Stimulated activated CD4-positive, alpha-beta T cell treated with anti-CD3 and anti-CD28 coated beads, Interleukin-2, amount 100 ng/mL, for 4 hours (primary cell): Measurements from ENCODE around the gene RPS16.

ENCODE experiments used
- DNase-seq: peaks from one replicate; pipeline ENCODE4 v3.0.0-alpha.2; 2020; ENCODE audit warnings: low read depth

Gene RPS16

DNA sequence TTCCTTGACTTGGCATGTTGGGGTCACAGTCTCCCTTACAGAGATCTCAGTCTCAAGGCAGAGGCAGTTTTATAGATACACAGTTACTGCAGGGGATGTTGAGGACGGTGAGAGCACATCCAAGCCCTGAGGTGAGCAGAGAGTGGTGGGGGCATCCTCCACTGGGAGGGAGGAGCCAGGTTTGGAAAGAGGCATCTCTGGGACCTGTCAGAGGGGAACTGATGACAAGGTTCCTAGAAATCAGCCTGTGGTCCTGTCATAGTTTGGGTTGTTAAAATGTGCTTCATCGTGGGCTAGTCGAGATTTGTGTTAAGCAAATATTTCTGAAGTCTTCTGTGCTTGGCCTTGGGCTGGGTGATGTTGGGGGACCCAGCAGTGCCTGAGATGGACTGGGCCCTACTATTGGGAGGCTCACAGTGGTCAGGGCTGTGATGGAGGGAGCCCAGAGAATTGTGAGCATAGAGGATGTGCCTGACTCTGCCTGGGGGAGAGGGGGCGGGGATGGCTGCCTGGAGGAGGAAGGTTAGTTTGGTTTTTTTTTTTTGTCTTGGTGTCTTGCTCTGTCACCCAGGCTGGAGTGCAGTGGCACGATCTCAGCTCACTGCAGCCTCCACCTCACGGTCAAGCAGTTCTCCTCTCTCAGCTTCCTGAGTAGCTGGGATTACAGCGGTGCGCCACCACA lies 13.5 kb upstream of the RPS16 start:
- no peak for DNase-seq

DNA sequence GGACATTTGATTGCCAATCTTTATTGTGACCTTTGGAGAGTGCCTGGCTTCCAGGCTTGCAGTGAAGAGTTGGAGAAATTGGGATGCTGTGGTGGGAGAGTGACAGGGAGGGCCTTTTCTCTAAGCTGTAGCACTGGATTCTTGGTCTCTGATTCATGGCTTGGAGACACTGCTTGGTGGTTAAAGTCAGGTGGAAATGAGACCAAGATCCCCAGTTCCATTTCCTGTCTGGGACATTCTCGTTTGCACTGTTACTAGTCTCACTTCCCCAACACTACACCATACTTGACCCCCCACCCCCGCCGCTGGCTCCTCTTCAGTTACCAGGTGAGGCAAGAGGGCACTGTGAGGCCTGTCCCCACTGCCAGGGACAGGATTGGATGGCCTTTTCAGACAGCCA lies 12.5 kb upstream of the RPS16 start:
- no peak for DNase-seq

DNA sequence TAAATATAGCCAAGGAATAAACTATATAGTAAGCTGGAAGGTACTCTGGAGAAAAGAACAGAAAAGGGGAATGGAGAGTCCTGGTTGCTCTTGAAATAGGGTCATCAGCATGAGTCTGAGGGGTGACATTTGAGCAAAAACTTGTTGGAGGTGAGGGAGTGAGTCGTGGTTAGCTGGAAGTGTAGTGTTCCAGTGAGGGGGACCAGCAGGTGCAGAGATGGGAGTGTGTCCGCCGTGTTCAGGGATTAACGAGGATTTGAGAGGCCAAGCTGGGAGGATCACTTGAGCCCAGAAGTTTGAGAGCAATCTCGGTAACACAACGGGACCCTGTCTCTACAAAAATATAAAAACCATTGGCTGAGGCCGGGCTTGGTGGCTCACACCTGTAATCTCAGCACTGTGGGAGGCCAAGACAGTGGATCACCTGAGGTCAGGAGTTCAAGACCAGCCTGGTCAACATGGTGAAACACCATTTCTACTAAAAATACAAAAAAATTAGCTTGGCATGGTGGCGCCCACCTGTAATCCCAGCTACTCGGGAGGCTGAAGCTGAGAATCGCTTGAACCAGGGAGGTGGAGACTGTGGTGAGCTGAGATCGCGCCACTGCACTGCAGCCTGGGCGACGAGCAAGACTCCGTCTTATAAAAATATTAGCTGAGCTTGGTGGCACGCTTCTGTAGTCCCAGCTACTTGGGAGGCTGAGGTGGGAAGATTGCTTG lies 10.8 kb upstream of the RPS16 start:
- DNase-seq = no peak

DNA sequence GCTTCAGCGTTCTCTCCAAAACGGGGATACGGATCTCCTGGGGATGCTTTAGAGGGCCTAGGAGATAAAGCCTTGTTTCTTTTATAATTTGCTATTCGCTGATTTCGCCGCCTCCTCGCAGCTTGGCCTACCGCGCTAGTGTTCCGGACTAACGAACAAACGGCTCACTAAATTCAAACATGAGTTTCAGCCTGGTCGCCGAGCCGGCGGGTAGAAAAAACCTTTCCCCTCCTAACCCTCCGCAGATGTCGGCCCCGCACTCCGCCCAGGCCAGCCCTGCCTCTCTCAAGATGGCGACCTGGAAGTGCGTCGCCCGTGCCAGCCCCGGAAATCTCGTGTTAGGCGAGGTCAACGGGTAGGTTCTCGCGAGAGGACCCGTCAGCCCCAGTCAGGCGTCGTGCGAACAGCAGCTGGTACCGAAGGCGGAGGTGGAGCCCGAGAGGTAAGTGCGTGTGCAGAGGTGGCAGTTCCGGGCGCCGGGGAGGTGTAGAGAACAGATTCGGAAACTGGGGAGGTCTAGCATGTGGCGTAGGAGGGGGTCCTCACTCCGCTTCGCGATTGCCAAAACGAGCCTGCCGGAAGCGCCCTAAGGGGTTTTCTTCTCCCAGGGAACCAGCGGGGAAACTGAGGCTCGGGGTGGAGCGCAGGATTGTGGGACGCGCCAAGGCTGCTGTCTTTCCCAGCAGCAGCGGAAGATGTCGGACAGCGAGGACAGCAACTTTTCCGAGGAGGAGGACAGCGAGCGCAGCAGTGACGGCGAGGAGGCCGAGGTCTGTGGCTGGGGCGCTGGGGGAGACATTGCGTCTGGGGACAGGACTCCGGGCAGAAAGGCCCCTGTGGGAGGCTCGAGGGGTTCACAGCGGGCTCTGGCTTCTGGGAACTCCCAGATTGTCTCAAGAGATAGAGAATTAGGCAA lies 9.7 kb upstream of the RPS16 start, which contains the start of gene SUPT5H:
TSS of gene SUPT5H (plus strand) at position 387 of the 916 bp plus-strand sequence. CDS start at position 696, 309 bp downstream.
- DNase-seq = peak; percentile 97

DNA sequence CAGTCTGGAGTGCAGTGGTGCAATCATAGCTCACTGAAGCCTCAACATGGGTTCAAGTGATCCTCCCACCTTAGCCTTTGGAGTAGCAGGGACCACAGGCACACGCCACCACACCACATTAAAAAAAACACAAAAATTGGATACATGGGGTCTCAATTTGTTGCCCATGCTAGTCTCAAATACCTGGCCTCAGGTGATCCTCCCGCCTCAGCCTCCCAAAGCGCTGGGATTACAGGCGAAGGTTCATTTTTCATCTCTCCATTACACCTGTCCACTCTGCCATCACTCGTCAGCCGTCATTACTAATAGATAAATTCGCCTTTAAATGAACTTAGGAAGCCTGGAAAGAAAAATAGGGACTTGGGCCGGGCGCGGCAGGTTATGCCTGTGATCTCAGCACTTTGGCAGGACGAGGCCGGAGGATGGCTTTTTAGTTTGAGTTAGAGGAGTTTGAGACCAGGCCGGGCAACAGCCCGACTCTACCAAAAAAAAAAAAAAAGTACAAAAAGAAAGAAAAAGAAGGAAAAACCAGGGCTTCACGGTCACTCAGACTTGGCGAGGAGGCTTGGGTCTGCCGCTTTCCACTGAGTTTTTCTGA lies 8.9 kb upstream of the RPS16 start:
- DNase-seq = no peak

DNA sequence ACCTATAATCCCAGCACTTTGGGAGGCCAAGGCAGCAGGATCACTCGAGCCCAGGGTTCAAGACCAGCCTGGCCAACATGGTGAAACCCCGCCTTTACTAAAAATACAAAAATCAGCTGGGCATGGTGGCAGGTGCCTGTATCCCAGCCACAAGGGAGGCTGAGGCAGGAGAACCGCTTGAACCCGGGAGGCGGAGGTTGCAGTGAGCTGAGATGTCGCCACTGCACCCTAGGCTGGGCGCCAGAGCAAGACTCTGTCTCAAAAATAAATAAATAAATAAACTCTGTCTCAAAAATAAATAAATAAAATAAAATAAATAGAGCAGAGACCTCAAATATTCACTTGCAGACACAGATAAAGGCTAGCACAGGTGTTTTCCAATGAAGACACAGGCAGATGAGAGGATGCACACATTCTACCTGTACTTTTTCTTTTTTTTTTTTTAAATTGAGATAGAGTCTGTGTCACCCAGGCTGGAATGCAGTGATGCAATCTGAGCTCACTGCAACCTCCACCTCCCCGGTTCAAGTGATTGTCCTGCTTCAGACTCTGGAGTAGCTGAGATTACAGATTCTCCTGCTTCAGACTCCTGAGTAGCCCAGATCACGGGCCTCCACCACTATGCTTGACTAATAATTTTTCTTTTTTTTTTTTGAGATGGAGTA lies 2.7 kb upstream of the RPS16 start:
- DNase-seq = no peak

DNA sequence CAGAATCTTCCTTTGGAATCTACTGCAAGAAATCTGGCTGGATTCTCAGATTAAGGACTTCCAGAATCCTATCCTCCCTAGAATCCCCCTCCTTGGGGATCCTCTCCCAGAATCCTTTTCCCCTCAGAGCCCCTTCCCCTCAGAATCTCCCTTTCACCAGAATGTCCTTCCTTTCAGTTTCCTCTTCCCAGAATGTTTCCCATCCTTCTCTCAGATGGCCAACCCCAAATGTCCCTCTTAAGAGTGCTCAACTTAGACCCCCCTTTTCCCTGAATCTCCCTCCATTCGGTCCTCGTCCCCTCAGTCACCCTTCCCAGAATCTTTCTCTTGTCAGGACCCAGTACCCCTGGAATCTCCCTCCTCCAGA lies 584 bp upstream of the RPS16 start:
- DNase-seq = no peak

DNA sequence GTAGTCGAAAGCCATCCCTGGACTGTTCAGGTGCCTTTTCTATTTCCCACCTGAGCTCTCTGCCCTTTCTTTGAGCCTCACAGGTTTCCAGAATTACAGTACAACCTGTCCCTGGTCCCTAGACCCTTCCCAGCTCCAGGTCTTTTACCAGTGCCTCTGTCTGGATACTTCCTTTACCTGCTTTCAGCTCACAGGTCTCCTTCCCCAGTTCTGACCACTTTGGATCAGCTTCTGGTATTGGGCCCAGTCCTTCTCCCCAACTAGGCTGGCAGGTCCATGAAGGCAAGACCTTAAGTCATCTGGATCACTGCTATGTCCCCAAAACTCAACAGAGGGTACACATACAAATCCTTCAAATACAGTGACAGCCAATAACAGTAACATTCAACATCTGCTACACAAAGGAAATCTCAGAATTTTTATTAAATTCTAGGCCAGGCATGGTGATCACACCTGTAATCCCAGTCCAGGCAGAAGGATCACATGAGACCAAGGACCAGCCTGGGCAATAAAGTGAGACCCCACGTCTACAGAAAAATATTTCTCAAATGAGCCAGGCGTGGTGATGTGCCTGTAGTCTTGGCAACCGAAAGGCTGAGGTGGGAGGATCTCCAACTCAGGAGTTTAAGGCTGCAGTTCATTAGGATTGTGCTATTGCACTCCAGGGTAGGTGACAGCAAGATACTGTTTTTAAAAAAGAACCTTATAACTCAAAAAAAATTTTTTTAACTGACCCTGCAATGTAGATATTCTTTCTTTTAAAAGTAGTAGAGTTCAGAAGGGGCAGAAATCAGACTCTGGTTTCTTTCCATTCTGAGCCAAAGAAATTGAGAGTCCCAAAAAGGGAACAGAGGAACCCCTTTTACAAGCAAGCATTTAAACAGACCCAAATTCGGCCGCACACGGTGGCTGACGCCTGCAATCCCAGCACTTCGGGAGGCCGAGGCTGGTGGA lies 1.3 kb downstream of the RPS16 start:
- no peak for DNase-seq

DNA sequence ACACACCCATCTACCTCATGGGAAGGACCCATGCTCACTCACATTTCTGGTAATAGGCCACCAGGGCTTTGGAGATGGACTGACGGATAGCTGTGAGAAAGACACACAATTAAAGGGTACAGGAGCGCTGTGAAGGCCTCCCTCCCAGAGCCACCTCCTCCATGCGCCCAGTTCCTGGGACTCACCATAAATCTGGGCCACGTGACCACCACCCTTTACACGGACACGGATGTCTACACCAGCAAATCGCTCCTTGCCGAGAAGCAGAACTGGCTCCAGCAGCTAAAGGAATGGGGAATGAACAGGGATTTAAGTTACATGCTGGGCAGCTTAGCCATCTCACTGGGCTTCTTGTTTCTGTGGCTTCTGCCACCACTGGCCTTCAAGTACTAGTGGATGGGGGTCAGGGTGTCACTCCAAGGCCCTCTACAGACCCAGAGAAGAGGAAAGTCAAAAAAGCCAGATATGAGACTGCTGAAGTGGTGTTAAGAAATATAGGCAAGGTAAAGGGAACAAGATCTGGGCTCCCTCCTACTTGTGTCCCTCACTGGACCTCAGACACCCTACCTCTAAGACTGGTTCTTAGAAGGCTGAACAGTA lies 2.2 kb downstream of the RPS16 start:
- no peak for DNase-seq

DNA sequence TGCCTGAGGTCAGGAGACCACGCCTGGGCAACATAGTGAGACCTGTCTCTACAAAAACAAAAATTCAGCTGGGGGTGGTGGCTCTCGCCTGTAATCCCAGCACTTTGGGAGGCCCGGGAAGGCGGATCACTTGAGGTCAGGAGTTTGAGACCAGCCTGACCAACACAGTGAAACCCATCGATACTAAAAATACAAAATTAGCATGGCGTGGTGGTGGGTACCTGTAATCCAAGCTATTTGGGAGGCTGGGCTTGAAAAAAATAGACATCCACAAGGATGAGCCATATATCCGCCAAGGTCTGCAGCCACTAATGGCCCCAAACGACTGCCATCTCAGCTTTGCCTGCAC lies 3.1 kb downstream of the RPS16 start:
- DNase-seq = no peak

DNA sequence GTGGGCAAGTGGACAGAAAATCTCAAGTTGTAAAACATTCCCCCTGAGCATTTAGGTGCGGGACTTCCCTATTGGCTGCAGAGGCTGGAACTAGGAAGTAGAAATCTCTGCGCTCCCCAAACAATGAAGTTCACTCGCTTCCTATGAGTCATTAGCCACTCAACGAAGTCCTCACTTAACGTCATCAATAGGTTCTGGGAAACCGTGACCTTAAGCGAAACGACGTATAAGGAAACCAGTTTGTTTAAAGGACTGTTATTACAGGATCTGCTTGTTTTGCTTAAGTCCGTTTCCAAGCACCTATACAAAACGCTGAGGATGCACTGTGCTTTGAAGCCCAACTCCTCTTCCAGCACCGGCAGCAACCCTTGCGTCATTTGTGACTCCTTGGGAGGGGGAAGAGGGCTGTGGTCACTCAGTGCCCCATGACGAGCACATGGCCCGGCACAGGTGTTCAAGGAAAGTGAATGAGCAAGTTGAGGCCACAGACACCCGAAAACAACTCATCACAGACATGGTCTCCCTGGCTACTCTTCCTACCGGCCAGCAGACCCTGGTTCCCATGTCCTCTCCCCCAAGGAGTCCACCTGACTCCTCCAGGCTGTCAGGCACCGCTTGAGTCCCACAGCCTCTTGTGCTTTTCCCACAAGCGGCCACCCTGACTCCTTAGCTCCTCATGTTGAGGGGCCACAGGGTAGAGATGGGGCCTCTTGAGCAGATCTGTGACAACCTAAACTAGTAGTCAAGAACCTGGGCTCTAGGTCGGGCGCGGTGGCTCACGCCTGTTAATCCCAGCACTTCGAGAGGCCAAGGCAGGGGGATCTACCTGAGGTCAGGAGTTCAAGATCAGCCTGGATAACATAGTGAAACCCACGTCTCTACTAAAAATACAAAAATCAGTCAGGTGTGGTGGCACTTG lies 4.8 kb downstream of the RPS16 start:
- no peak for DNase-seq

DNA sequence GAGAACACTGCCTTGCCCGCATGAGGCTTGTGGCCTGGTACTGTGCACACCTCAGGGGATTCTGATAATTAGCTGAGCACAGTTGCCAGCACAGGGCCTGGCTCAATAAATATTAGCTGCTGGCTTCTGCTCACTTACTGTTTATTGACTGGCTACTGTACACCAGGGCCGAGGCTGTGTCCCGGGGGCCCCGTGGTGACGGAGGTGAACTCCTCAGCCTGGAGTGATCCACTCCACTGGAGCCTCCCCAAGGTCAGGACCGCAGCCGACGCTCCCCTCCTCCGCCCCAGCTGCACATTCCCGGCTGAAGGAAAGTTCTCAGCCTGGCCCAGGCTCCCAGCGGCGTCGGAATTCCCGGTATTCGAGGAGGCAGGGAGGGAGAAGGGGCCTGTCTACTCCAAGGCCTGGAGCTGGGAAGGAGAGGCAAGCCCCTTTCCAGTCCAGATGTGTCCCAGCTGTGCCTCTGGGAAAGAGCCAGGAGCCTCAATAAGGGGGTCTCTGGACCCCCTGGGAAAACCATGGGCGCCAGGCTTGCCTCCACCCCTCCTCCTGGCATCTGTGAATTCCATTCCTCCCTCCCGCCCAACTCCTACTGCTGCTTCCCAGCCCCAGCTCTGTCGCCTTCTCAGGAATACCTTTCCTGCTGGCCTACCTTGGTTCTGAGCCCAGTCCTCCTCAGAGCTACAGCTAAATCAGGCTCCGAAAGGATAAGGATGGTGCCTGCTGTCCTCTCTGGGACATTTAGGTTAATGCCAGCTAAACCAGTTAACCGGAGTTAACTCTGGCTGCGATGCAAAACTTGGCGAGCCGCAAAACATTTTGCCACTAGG lies 7.3 kb downstream of the RPS16 start:
- DNase-seq = no peak

DNA sequence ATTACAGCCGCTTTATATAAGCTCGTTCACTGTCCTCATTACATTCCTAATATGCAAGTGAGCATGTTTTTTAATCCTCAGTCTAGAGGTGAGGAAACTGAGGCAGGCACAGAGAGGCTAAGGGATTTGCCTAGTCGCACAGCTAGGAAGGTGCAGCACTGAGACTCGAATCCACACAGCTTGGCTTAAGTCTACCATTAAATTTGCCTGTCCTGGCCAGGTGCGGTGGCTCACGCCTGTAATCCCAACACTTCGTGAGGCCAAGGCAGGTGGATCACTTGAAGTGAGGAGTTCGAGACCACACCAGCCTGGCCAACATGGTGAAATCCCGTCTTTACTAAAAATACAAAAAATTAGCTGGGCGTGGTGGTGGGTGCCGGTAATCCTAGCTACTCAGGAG lies 8.0 kb downstream of the RPS16 start:
- no peak for DNase-seq

DNA sequence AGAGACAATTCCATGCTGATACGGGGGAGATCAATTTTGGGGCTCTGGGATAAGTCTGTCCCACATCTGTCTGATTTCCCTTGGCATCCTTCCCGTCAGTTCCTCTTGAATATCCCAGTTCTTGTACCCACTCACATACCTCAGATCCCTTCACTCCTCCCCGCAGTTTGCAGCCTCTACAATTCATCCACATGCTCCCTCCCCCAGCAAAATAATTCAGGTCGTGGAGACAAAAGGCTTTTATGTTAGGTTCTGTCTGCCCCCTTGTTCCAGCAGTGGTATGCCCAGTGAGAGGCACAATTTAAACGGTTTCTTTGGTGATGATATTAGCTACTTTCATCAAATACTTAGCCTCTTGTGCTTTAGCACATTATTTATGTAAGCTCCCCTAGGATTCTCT lies 9.6 kb downstream of the RPS16 start:
- no peak for DNase-seq

DNA sequence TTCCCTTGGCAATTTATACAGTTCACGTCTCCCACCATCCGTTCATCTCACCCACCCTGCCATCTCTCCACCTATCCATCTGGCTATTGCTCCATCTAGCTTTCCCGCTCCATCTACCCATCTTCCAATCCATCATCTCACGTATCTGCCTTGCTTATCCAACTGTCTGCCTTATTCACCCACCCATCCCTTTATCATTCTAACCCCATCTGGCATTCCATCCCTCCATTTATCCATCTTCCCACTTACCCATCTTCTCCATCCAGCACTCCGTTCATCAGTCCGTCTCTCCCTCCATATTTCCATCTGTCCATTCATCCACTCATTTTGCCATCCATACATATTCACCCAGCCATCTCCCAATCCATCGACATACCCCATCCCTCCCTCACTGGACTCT lies 10.0 kb downstream of the RPS16 start:
- no peak for DNase-seq

DNA sequence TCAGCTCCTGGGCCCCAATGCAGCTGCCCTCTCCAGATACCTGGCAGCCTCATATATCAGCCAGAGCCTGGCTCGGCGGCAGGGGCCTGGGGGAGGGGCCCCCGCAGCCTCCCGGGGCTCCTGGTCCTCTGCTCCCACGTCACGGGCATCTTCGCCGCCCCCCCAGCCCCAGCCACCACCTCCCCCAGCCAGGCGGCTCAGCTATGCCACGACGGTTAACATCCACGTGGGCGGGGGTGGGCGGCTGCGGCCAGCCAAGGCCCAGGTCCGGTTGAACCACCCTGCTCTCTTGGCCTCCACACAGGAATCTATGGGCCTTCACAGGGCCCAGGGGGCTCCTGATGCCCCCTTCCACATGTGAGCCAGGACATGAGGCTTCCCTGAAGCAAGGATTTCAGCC lies 10.8 kb downstream of the RPS16 start:
- DNase-seq = no peak

DNA sequence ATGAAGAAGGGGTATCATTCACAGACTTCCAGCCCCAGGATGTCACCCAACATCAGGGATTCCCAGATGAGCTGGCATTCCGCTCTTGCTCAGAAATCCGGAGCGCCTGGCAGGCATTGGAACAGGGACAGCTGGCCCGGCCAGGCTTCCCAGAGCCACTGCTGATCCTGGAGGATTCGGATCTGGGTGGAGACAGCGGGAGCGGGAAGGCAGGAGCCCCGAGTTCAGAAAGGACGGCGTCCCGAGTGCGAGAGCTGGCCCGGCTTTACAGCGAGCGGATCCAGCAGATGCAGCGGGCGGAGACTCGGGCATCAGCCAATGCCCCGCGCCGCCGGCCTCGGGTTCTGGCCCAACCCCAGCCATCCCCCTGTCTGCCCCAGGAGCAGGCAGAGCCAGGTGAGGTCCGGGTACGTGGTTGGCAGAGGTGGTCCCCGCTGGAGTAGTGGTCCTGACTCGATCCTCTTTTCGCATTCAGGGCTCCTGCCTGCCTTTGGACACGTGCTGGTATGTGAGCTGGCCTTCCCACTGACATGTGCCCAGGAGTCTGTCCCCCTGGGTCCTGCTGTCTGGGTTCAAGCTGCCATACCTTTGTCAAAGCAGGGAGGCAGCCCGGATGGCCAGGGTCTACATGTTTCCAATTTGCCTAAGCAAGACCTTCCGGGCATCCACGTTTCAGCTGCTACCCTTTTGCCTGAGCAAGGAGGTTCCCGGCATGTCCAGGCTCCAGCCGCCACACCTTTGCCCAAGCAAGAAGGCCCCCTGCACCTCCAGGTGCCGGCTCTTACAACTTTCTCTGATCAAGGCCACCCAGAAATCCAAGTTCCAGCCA lies 12.3 kb downstream of the RPS16 start:
- no peak for DNase-seq
